Neural cell (in vitro differentiated cells): Measurements from ENCODE around the gene RHOBTB3. TPM values are rescaled to one million over a fixed set of nuclear protein-coding genes. Genes with fewer than 3 reads are reported as not detected.

Experiments used
- H2AFZ ChIP-seq: fragments of 200-600, 300-800 bp; sonication (generic), shearing (Covaris generic); 2 replicates; pipeline ENCODE4 v1.6.0; 2014; ENCODE audit warnings: low read depth, mild to moderate bottlenecking, antibody characterized with exemption, low read length, moderate library complexity
- H3F3A ChIP-seq: fragments of 200-600 bp; shearing (Covaris generic); 2 replicates; pipeline ENCODE4 v1.6.1; 2016; ENCODE audit warnings: mild to moderate bottlenecking, moderate library complexity, mixed read lengths, antibody characterized with exemption, low read length; ENCODE audit not compliant: insufficient read depth, poor library complexity, severe bottlenecking
- H3K27ac ChIP-seq: fragments of 200-600, 300-800 bp; sonication (generic), shearing (Covaris generic); 2 replicates; pipeline ENCODE4 v1.5.1; 2014; ENCODE audit warnings: mild to moderate bottlenecking, low read length, moderate library complexity
- H3K27me3 ChIP-seq: fragments of 300-800, 200-600 bp; sonication (generic), shearing (Covaris generic); 2 replicates; pipeline ENCODE4 v1.6.0; 2014; ENCODE audit warnings: mild to moderate bottlenecking, low read depth, low read length, moderate library complexity; ENCODE audit not compliant: insufficient read depth
- H3K36me3 ChIP-seq: fragments of 300-800, 200-600 bp; sonication (generic), shearing (Covaris generic); 2 replicates; pipeline ENCODE4 v1.5.1; 2014; ENCODE audit warnings: mild to moderate bottlenecking, antibody characterized with exemption, low read length, moderate library complexity; ENCODE audit not compliant: insufficient read depth
- H3K4me2 ChIP-seq: fragments of 300-800, 200-600 bp; sonication (generic), shearing (Covaris generic); 2 replicates; pipeline ENCODE4 v1.6.0; 2014; ENCODE audit warnings: mild to moderate bottlenecking, low read length
- H3K4me3 ChIP-seq: fragments of 300-800, 200-600 bp; sonication (generic), shearing (Covaris generic); 2 replicates; pipeline ENCODE4 v1.5.1; 2014; ENCODE audit warnings: mild to moderate bottlenecking, low read length, moderate library complexity
- H3K79me2 ChIP-seq: fragments of 200-600 bp; shearing (Covaris generic); replicated peaks from 2 replicates; pipeline ENCODE4 v1.6.0; 2014; ENCODE audit warnings: mild to moderate bottlenecking, low read length, moderate library complexity; ENCODE audit not compliant: insufficient read depth
- H3K9ac ChIP-seq: fragments of 300-800, 200-600 bp; sonication (generic), shearing (Covaris generic); 2 replicates; pipeline ENCODE4 v1.6.1; 2016; ENCODE audit warnings: mild to moderate bottlenecking, low read length, mixed read lengths
- H3K9me2 ChIP-seq: fragments of 200-600 bp; shearing (Covaris generic); 2 replicates; pipeline ENCODE4 v1.6.1; 2016; ENCODE audit warnings: mild to moderate bottlenecking, low read length, mixed read lengths; ENCODE audit not compliant: insufficient read depth
- H3K9me3 ChIP-seq: fragments of 200-600, 300-800 bp; sonication (generic), shearing (Covaris generic); 2 replicates; pipeline ENCODE4 v1.6.1; 2016; ENCODE audit warnings: mild to moderate bottlenecking, mixed run types, low read length, moderate library complexity, mixed read lengths
- H4K20me1 ChIP-seq: fragments of 200-600 bp; shearing (Covaris generic); 2 replicates; pipeline ENCODE4 v1.6.1; 2016; ENCODE audit warnings: mild to moderate bottlenecking, mixed run types; ENCODE audit not compliant: insufficient read depth
- EP300 ChIP-seq: fragments of 450-650 bp; conservative IDR thresholded peaks from 2 replicates; pipeline ENCODE4 v1.6.1; 2014; ENCODE audit warnings: antibody characterized with exemption, mild to moderate bottlenecking, moderate library complexity; ENCODE audit not compliant: poor library complexity, severe bottlenecking
- EZH2 ChIP-seq: fragments of 200-600, 300-800 bp; shearing (Covaris generic), sonication (generic); IDR thresholded peaks from 2 replicates; pipeline ENCODE4 v1.6.1; 2014; ENCODE audit warnings: antibody characterized with exemption, low read length, borderline replicate concordance, mild to moderate bottlenecking; ENCODE audit not compliant: insufficient read depth, poor library complexity, severe bottlenecking
- MXI1 ChIP-seq: fragments of 450-650 bp; conservative IDR thresholded peaks from 2 replicates; pipeline ENCODE4 v1.6.1; 2014; ENCODE audit warnings: antibody characterized with exemption, mild to moderate bottlenecking; ENCODE audit not compliant: poor library complexity, severe bottlenecking
- POLR2AphosphoS5 ChIP-seq: IDR thresholded peaks from 2 replicates; pipeline ENCODE4 v1.6.1; 2012
- RAD21 ChIP-seq: fragments of 450-650 bp; conservative IDR thresholded peaks from 2 replicates; pipeline ENCODE4 v1.6.1; 2014; ENCODE audit warnings: antibody characterized with exemption, mild to moderate bottlenecking, moderate library complexity
- SMC3 ChIP-seq: fragments of 450-650 bp; conservative IDR thresholded peaks from 2 replicates; pipeline ENCODE4 v1.6.1; 2014; ENCODE audit warnings: antibody characterized with exemption, mild to moderate bottlenecking, moderate library complexity; ENCODE audit not compliant: poor library complexity
- TAF1 ChIP-seq: IDR thresholded peaks from 2 replicates; pipeline ENCODE4 v1.6.1; 2012; ENCODE audit warnings: low read depth
- polyA plus RNA-seq: library from polyadenylated mRNA; depleted of rRNA; stranded (reverse); fragments of >200 nt; gene quantifications from 2 replicates; pipeline ENCODE4 v1.2.3, GENCODE V29; 2014
- TF ChIP-seq, protein P1 (sequence below): fragments of 450-650 bp; IDR thresholded peaks from 2 replicates; pipeline ENCODE4 v1.5.1; 2014; ENCODE audit warnings: antibody characterized with exemption, mild to moderate bottlenecking, moderate library complexity; ENCODE audit not compliant: poor library complexity, severe bottlenecking
- TF ChIP-seq, protein P2 (sequence below): IDR thresholded peaks from 2 replicates; pipeline ENCODE4 v1.6.1; 2012; ENCODE audit warnings: borderline replicate concordance

RHOBTB3 gene
- polyA plus RNA-seq, 1 donor from 2014 or later, result 99.4 TPM

DNA sequence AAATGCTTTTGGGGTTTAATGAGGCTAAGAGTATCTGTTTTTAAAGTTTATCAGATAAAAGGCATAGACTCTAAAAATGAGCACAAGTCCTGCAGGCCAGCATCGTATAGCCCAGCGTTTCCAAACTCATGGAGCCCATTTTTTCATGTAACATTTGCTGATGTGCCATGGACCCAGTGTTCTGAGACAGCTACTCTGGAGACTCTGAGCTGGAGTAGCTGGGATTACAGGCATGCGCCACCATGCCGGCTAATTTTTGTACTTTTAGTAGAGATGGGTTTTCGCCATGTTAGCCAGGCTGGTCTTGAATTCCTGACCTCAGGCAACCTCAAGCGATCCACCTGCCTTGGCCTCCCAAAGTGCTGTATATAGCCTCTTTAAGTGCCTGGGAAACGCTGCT, 75.6 kb downstream of the RHOBTB3 start:
- H4K20me1 ChIP-seq, result no peaks in the 10 kb centered on the region
- TF ChIP-seq, protein P1, sequence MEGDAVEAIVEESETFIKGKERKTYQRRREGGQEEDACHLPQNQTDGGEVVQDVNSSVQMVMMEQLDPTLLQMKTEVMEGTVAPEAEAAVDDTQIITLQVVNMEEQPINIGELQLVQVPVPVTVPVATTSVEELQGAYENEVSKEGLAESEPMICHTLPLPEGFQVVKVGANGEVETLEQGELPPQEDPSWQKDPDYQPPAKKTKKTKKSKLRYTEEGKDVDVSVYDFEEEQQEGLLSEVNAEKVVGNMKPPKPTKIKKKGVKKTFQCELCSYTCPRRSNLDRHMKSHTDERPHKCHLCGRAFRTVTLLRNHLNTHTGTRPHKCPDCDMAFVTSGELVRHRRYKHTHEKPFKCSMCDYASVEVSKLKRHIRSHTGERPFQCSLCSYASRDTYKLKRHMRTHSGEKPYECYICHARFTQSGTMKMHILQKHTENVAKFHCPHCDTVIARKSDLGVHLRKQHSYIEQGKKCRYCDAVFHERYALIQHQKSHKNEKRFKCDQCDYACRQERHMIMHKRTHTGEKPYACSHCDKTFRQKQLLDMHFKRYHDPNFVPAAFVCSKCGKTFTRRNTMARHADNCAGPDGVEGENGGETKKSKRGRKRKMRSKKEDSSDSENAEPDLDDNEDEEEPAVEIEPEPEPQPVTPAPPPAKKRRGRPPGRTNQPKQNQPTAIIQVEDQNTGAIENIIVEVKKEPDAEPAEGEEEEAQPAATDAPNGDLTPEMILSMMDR, result no peak
- TF ChIP-seq MXI1, result no peak
- TF ChIP-seq RAD21, result no peak
- no peak for TF ChIP-seq POLR2AphosphoS5
- TF ChIP-seq, protein P2, sequence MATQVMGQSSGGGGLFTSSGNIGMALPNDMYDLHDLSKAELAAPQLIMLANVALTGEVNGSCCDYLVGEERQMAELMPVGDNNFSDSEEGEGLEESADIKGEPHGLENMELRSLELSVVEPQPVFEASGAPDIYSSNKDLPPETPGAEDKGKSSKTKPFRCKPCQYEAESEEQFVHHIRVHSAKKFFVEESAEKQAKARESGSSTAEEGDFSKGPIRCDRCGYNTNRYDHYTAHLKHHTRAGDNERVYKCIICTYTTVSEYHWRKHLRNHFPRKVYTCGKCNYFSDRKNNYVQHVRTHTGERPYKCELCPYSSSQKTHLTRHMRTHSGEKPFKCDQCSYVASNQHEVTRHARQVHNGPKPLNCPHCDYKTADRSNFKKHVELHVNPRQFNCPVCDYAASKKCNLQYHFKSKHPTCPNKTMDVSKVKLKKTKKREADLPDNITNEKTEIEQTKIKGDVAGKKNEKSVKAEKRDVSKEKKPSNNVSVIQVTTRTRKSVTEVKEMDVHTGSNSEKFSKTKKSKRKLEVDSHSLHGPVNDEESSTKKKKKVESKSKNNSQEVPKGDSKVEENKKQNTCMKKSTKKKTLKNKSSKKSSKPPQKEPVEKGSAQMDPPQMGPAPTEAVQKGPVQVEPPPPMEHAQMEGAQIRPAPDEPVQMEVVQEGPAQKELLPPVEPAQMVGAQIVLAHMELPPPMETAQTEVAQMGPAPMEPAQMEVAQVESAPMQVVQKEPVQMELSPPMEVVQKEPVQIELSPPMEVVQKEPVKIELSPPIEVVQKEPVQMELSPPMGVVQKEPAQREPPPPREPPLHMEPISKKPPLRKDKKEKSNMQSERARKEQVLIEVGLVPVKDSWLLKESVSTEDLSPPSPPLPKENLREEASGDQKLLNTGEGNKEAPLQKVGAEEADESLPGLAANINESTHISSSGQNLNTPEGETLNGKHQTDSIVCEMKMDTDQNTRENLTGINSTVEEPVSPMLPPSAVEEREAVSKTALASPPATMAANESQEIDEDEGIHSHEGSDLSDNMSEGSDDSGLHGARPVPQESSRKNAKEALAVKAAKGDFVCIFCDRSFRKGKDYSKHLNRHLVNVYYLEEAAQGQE, result no peak
- no peak for TF ChIP-seq TAF1
- TF ChIP-seq EP300, result no peak
- no peak for TF ChIP-seq EZH2
- TF ChIP-seq SMC3, result no peak
- no peaks in the 10 kb centered on the region for H3K9me3 ChIP-seq
- H3K27me3 ChIP-seq, result no peaks in the 10 kb centered on the region
- no peaks in the 10 kb centered on the region for H3F3A ChIP-seq
- no peaks in the 10 kb centered on the region for H3K79me2 ChIP-seq
- H3K9ac ChIP-seq, result no peak overlapping the region
- H2AFZ ChIP-seq, result no peak overlapping the region
- H3K4me3 ChIP-seq, result no peak overlapping the region
- no peak overlapping the region for H3K4me2 ChIP-seq
- H3K36me3 ChIP-seq, result no peaks in the 10 kb centered on the region
- H3K9me2 ChIP-seq, result no peaks in the 10 kb centered on the region
- H3K27ac ChIP-seq, result no peak overlapping the region

DNA sequence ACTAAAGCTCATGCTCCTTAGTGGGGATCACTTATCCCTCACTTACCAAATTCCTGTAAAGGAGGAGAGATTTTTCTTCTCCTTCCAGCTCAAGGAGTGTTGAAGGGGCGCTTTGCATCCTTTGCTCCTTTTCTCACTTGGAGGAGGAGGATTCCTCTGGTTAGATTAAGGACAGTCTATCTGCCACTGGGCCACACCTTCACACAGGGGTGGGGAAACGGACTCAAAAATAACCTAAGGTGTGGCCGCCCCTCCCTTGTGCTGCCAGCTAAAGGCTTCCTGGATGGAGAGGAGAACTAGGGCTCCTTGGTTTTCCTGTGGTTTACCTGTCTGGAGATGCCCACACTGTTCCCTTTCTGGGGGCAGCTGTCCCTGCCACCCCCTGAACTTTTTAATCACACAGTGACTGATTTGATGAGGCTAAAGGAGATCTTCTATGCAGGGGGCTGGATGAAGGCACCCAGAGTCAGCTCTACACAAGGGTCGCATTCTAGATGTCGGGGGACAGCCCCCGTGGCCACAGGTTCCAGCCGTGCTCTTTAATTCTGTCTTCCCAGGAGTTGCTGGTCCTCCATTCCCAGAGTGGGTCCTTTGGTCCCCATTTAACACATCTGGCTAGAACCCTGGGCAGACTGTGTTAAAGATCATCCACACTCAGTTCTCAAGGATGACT, 77.0 kb downstream of the RHOBTB3 start:
- Histone ChIP-seq H3K27ac (no peak overlapping the region), H3K27me3 (no peaks in the 10 kb centered on the region), H3K9me2 (no peaks in the 10 kb centered on the region), H3K4me2 (no peak overlapping the region), H3K36me3 (no peaks in the 10 kb centered on the region), H3K4me3 (no peak overlapping the region), H3F3A (no peaks in the 10 kb centered on the region), H3K79me2 (no peaks in the 10 kb centered on the region), H2AFZ (no peak overlapping the region), H4K20me1 (no peaks in the 10 kb centered on the region), H3K9ac (no peak overlapping the region), H3K9me3 (no peaks in the 10 kb centered on the region)
- no peak for TF ChIP-seq SMC3
